H4 (cell line): ENCODE data around the gene SLC9A8. TPM values are rescaled to one million over a fixed set of nuclear protein-coding genes. Genes with fewer than 3 reads are reported as not detected.

Experiments used
- DNase-seq: peaks from one replicate; pipeline ENCODE4 v3.0.0-alpha.2; 2015; ENCODE audit warnings: low spot score
- total RNA-seq: library from RNA; depleted of rRNA; stranded (reverse); fragments of >200 nt; shearing (Covaris generic); gene quantifications from 2 replicates; pipeline ENCODE4 v1.2.3, GENCODE V29; 2014

Gene SLC9A8
- total RNA-seq, 1 experiment from 2014 or later, result 4.9 TPM

GRCh38 chr20:49874696-49875095 is 62.1 kb downstream of the SLC9A8 start:
- DNase-seq, result no peak

DNA sequence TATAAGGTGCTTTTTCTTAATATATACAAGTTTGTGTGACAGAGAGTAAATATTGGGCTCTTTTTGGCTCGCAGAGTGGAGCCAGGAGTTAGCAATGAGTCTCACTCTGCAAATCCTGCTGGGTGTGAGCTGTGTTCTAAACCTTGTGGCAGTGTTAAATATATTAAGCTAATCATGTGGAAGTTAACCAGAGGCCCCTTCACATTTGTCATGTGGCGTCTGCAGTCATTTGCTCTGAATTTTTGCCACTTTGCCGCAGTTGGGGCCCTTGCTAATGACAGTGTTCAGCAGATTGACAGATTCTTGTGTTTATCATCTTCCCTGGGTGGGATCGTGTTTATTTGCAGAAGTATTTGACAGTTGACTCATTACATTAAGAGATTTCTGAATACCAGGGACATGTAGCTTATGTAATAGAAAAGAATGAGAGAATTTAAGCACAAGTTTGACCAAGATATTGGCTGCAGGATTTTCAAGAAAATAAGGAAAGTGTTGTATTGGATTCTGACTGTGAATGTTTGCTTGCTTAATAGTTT is 64.8 kb downstream of the SLC9A8 start:
- no peak for DNase-seq

- no peak for DNase-seq
Observed at GRCh38 chr20:49878977-49879376, 66.3 kb downstream of the SLC9A8 start.

GRCh38 chr20:49880177-49880576 is 67.5 kb downstream of the SLC9A8 start:
- no peak for DNase-seq

GRCh38 chr20:49880724-49881445 is 68.3 kb downstream of the SLC9A8 start:
- DNase-seq, result no peak

GRCh38 chr20:49882171-49882970 is 69.7 kb downstream of the SLC9A8 start:
- no peak for DNase-seq

GRCh38 chr20:49883246-49883802 is 70.7 kb downstream of the SLC9A8 start:
- no peak for DNase-seq

DNA sequence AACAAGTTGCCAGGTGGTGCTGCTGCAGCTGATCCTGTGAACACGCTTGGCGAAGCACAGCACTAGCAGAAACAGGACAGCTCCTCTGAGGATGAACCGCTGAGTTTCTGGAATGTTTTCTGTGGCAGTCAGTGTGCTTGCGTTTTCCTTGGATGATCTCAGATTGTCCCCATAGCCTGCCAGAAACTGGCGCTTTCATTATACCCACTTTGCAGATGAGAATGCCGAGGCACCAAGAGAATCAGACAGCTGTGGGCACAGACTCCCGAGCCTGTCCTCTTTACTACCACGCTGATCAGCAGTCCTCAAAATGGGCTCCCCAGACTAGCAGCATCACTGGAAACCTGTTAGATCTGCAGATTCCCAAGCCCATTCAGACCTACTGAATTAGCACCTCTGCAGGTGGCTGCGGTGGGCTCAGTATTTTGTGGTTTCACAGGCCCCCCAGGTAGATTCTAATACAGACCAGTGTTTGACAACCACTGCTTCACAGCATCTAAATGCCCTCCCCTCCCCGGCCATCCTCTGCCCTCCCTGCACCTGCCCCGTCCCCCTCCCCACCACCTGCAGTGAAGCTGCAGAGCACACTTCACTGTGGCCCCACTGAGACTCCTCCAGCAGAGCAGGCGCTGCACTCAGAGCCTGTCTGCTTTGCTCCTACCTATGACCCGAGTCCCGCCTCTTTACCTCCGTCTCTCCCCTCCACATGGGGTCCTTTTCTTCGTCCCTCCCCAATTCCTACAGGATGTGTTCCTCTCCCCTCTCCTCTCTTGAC is 73.1 kb downstream of the SLC9A8 start:
- DNase-seq, result no peak

DNA sequence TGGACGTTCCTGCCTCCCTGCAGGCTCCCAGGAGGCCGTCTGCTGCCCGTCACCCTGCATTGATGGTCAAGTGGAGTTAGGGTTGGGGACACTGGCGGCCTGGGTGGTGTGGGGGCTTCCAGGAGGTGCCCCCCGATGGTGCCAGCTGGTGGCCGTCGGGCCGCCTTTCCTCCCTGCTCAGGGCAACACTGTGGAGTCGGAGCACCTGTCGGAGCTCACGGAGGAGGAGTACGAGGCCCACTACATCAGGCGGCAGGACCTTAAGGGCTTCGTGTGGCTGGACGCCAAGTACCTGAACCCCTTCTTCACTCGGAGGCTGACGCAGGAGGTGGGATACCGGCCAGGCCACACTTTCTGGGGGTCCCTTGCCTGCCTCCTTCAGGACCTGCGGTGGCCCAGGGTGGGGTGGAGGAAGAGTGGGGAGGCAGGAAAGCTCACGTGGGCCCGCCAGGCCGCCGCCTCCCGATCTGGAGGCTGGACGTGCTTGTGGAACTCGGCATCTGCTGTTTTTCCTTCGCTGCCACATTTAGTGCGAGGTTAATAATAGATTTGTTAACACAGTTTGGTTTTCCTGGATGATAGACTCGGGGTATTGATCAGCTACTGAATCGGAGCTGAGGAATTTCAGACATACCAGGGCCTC is 74.1 kb downstream of the SLC9A8 start:
- no peak for DNase-seq

DNA sequence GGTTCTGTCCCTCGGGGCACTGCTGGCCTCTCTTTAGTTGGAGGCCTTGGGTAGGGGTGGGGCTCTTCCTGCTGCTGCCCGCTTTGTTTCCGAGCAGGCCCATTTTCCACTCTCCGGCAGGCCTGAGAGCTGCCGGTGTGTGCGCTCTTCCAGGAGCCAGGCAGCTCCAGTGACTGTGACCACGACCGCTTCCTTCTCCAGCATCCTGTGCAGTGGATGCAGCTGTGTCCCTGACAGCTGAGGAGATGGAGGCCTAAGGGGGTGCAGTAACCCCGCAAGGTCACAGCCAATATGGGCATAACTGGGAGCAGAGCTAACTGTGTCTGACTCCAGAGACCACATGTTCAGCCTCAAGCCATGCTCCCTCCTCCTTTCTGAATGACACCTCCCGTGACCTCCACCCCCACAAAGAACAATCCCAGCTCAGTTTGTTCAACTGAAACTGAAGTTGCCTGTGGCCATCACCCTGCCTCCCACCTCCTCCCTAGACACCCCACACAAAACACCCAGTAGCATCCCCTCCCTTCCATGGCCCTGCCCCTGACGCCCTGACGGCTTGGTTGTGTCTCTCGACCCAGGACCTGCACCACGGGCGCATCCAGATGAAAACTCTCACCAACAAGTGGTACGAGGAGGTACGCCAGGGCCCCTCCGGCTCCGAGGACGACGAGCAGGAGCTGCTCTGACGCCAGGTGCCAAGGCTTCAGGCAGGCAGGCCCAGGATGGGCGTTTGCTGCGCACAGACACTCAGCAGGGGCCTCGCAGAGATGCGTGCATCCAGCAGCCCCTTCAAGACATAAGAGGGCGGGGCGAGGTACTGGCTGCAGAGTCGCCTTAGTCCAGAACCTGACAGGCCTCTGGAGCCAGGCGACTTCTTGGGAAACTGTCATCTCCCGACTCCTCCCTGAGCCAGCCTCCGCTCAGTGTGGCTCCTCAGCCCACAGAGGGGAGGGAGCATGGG is 74.9 kb downstream of the SLC9A8 start:
- DNase-seq, result no peak

DNA sequence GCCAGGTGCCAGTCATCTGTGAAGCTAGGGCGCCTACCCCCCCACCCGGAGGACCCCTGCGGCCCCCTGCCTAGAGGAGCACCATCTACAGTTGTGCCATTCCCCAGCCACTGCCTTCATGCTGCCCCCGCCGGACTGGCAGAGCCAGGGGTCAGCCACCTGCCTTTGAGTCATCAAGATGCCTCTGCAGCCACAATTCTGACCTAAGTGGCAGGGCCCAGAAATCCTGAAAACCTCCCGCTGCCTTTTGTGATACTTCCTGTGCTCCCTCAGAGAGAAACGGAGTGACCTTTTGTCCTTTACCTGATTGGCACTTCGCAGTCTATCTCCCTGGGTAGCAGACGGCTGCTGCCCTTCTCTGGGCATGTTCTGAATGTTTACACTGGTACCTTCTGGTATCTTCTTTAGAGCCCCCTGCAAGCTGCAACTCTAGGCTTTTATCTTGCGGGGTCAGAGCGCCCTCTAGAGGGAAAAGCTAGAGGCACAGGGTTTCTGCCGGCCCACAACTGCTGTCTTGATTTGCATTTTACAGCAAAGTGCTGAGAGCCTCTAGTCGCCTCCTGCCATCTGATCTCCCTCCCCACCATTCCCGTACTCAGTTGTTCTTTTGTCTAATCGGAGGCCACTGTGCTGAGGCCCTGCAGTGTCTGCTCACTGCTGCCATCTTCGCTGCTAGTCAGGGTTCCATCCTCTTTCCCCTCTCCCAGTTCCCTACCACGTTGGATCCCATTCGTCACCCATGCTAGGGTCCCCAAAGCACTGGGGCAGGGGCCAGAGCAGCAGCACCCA is 75.8 kb downstream of the SLC9A8 start:
- DNase-seq, result peak; percentile 25

GRCh38 chr20:49889001-49889934 is 76.6 kb downstream of the SLC9A8 start:
- DNase-seq, result no peak

GRCh38 chr20:49889935-49890333 is 77.3 kb downstream of the SLC9A8 start:
- no peak for DNase-seq

DNA sequence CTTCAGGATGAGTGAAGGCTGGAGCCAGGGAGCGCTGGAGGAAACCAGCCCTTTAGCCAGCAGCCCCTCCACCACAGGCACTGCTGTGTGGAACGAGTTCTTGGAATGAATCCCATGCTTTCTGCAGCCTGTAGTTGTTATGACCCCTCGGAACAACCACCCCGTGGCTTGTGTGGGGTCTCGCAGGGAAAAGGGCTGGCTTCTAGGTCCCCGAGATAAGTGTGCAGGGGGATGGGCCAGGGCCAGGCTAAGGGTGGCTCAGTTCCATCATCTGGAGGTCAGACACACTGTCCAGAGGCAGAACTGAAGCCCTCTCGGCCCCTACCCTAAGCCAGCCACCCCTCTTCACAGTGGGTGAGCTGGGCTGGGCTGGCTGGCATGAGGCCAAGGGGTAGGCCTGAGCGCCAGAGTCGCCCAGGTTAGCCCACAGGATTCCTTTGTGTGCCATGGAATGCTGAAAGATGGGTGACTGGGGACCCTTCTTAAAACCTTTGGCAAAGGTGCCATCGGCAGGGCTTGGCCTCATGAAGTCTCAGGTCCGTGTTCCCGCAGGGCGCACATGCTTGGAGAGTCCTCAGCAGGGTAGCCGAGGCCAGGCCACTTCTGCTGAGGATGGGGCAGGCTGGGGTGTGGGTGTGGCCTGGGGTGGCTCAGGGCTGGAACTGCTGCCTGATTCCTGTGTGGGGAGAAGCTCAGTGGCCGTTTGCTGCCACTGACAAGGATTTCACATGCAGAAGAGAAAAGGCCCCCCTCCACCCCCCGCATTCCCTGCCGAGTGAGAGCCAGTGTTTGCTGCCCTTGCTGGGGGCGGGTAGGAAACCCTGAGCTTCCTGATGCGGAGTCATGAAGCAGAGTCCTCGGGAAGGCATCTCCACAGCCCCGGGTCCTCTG is 78.1 kb downstream of the SLC9A8 start:
- no peak for DNase-seq

DNA sequence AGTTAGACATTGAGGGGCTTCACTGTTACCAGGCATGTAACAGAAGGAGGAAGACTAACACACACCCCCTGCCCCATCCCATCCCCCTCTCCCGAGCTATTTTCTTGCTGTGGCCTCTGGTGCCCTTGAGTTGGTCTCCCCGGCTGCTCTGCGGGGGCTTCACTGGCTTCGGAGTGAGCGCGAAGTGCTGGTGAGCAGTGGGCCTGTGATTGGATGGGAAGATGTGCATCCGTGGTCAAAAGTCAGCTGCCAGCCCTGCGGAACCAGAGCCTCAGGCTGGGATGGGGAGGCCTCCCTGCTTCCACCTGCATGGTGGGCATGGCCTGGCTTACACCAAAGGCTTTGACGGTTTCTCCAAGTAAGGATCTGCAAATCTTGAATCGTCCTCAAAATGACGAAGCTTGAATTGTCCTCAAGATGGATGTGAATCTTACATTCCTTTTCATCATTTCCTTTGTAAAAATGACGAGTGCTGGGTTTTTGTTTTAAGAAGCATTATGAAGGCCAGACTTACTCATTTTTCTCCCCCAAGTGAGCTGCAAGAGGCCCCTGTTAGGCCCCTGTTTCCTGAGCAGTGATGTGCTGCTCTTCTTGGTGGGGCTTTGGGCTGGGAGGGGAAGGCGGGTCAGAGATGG is 79.0 kb downstream of the SLC9A8 start:
- DNase-seq, result no peak

GRCh38 chr20:49892260-49892659 is 79.6 kb downstream of the SLC9A8 start:
- DNase-seq, result no peak

DNA sequence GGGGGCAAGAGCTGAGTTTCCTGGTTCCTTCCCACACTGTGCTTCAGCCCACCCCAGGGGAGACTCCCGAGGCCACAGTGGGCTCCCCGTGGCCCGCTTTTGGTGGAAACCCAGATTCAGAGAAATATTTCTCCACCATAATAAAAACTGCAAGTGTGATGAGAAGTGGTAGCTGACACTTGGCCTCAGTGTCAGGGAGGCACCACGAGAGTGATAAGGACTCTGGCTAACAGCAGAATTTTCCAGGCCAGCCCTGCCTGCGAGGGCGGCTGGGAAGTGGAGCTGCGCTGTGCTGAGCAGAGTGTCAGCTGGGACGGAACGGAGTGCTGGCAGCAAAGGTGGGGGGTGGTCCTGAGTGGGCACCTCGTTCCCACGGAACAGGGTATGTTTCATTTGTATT is 80.2 kb downstream of the SLC9A8 start:
- DNase-seq, result no peak
